Large intestine (tissue), 3 donors: ENCODE data around the gene MYCBP2. TPM values are rescaled to one million over a fixed set of nuclear protein-coding genes. Genes with fewer than 3 reads are reported as not detected.

ENCODE experiments used
- DNase-seq, 2 donors: peaks; one replicate each; pipeline versions ENCODE4 v3.0.0 to v3.0.0-alpha.2; 2013
- H3K27ac ChIP-seq: one replicate; pipeline ENCODE4 v1.5.1; 2013; ENCODE audit warnings: low read length
- H3K27me3 ChIP-seq: 2 replicates; pipeline ENCODE4 v1.6.1; 2013; ENCODE audit warnings: low read length; ENCODE audit not compliant: control insufficient read depth, insufficient read depth
- H3K36me3 ChIP-seq: 2 replicates; pipeline ENCODE4 v1.6.1; 2013; ENCODE audit warnings: low read length; ENCODE audit not compliant: control insufficient read depth, insufficient read depth
- H3K4me1 ChIP-seq: one replicate; pipeline ENCODE4 v1.6.1; 2013; ENCODE audit warnings: low read length; ENCODE audit not compliant: control insufficient read depth, insufficient read depth
- H3K4me3 ChIP-seq: one replicate; pipeline ENCODE4 v1.5.1; 2013; ENCODE audit warnings: low read length
- H3K9me3 ChIP-seq: one replicate; pipeline ENCODE4 v1.6.1; 2013; ENCODE audit warnings: mild to moderate bottlenecking, low read depth, low read length, moderate library complexity; ENCODE audit not compliant: control insufficient read depth
- WGBS: methylation state at CpG from one replicate; pipeline ENCODE4 v1.1.5; 2013; ENCODE audit warnings: low lambda C conversion rate; ENCODE audit not compliant: insufficient coverage; 5-methylcytosine and 5-hydroxymethylcytosine counted together
- polyA plus RNA-seq: library from polyadenylated mRNA; unstranded; fragments of 120-200 nt; gene quantifications from one replicate; pipeline ENCODE4 v1.2.1, GENCODE V29; 2013

MYCBP2 gene
- polyA plus RNA-seq, 1 donor: 41.8 TPM

GRCh38 chr13:77040835-77041234, 286.1 kb downstream of the MYCBP2 start:
- no peak overlapping the region for H3K27ac ChIP-seq
- H3K36me3 ChIP-seq: peaks cover 4% of the 10 kb centered on the region
- H3K27me3 ChIP-seq: no peaks in the 10 kb centered on the region
- no peaks in the 10 kb centered on the region for H3K9me3 ChIP-seq
- H3K4me3 ChIP-seq: no peak overlapping the region
- WGBS: no CpG with 5 or more reads among the region's 9 CpGs
- H3K4me1 ChIP-seq: peaks cover 4% of the 10 kb centered on the region
- DNase-seq: no peak

- peaks cover 3% of the 10 kb centered on the region for H3K36me3 ChIP-seq
- no peak for DNase-seq
- WGBS: no CpG with 5 or more reads among the region's 7 CpGs
- H3K4me3 ChIP-seq: no peak overlapping the region
- H3K9me3 ChIP-seq: no peaks in the 10 kb centered on the region
- H3K4me1 ChIP-seq: peaks cover 4% of the 10 kb centered on the region
- no peak overlapping the region for H3K27ac ChIP-seq
- H3K27me3 ChIP-seq: no peaks in the 10 kb centered on the region
These were observed 286.8 kb downstream of the MYCBP2 start for GRCh38 chr13:77040076-77040475.

- Histone ChIP-seq H3K27me3 (no peaks in the 10 kb centered on the region), H3K4me3 (no peak overlapping the region), H3K9me3 (no peaks in the 10 kb centered on the region), H3K4me1 (peaks cover 4% of the 10 kb centered on the region), H3K36me3 (no peaks in the 10 kb centered on the region), H3K27ac (no peak overlapping the region)
- DNase-seq: peak in 1 of 2 donors; percentile 17
- WGBS: 75% methylated on average over 1 of the region's 5 CpGs
These were observed 287.9 kb downstream of the MYCBP2 start for GRCh38 chr13:77038907-77039480.

GRCh38 chr13:77036279-77036678, 290.6 kb downstream of the MYCBP2 start:
- Histone ChIP-seq H3K27ac (no peak overlapping the region), H3K27me3 (no peaks in the 10 kb centered on the region), H3K36me3 (no peaks in the 10 kb centered on the region), H3K4me3 (no peak overlapping the region), H3K9me3 (no peaks in the 10 kb centered on the region), H3K4me1 (no peaks in the 10 kb centered on the region)
- no peak for DNase-seq
- no CpG with 5 or more reads among the region's 1 CpG for WGBS

GRCh38 chr13:77034881-77035280, 292.0 kb downstream of the MYCBP2 start:
- H3K27me3 ChIP-seq: no peaks in the 10 kb centered on the region
- H3K36me3 ChIP-seq: no peaks in the 10 kb centered on the region
- no peak overlapping the region for H3K4me3 ChIP-seq
- no peaks in the 10 kb centered on the region for H3K9me3 ChIP-seq
- H3K27ac ChIP-seq: no peak overlapping the region
- WGBS: no CpG with 5 or more reads among the region's 5 CpGs
- DNase-seq: no peak
- no peaks in the 10 kb centered on the region for H3K4me1 ChIP-seq

- H3K4me1 ChIP-seq: no peaks in the 10 kb centered on the region
- no peak for DNase-seq
- 100% methylated on average over 1 of the region's 4 CpGs for WGBS
- H3K27ac ChIP-seq: no peak overlapping the region
- no peaks in the 10 kb centered on the region for H3K36me3 ChIP-seq
- H3K9me3 ChIP-seq: no peaks in the 10 kb centered on the region
- H3K4me3 ChIP-seq: no peak overlapping the region
- no peaks in the 10 kb centered on the region for H3K27me3 ChIP-seq
These were observed 293.1 kb downstream of the MYCBP2 start for GRCh38 chr13:77033717-77034302.

GRCh38 chr13:77031656-77032243, 295.1 kb downstream of the MYCBP2 start:
- Histone ChIP-seq H3K4me3 (no peak overlapping the region), H3K36me3 (no peaks in the 10 kb centered on the region), H3K27ac (no peak overlapping the region), H3K27me3 (no peaks in the 10 kb centered on the region), H3K4me1 (no peaks in the 10 kb centered on the region), H3K9me3 (no peaks in the 10 kb centered on the region)
- DNase-seq: no peak
- WGBS: 100% methylated on average over 1 of the region's 6 CpGs

- WGBS: no CpG with 5 or more reads among the region's 1 CpG
- H3K4me1 ChIP-seq: no peaks in the 10 kb centered on the region
- no peaks in the 10 kb centered on the region for H3K36me3 ChIP-seq
- no peak for DNase-seq
- H3K27ac ChIP-seq: no peak overlapping the region
- H3K4me3 ChIP-seq: no peak overlapping the region
- no peaks in the 10 kb centered on the region for H3K27me3 ChIP-seq
- H3K9me3 ChIP-seq: no peaks in the 10 kb centered on the region
These were observed 297.5 kb downstream of the MYCBP2 start for GRCh38 chr13:77029436-77029835.

- no peak for DNase-seq
- Histone ChIP-seq H3K4me3 (no peak overlapping the region), H3K27ac (no peak overlapping the region)
These were observed 298.7 kb downstream of the MYCBP2 start for GRCh38 chr13:77028202-77028601.

GRCh38 chr13:77026861-77027621, 299.9 kb downstream of the MYCBP2 start, which contains the start of gene FBXL3:
TSS of gene FBXL3 (minus strand) at chr13:77027159. CDS start at chr13:77021860, 5,299 bp downstream.
- Histone ChIP-seq H3K27me3 (no peaks in the 10 kb centered on the region), H3K4me3 (peak within 1 kb of the TSS; percentile 89), H3K27ac (peak within 1 kb of the TSS; percentile 97), H3K9me3 (no peaks in the 10 kb centered on the region), H3K36me3 (no peaks in the 10 kb centered on the region), H3K4me1 (no peaks in the 10 kb centered on the region)
- WGBS: 20% methylated on average over 1 of the region's 74 CpGs
- DNase-seq: peak; percentile 78 to 84

More at GRCh38 chr13:77028202-77028601, 298.7 kb downstream of the MYCBP2 start:
- WGBS: no CpG with 5 or more reads among the region's 5 CpGs
- no peaks in the 10 kb centered on the region for H3K4me1 ChIP-seq
- H3K27me3 ChIP-seq: no peaks in the 10 kb centered on the region
- H3K36me3 ChIP-seq: no peaks in the 10 kb centered on the region
- no peaks in the 10 kb centered on the region for H3K9me3 ChIP-seq
